Astrocyte (in vitro differentiated cells and primary cell): ENCODE results near the gene LRRC47.

ENCODE experiments used
- CTCF ChIP-seq: IDR thresholded peaks from 2 replicates; pipeline ENCODE4 v1.5.1; 2011; ENCODE audit warnings: low read depth, mild to moderate bottlenecking, inconsistent platforms, low read length, moderate library complexity; ENCODE audit not compliant: insufficient read depth
- EZH2 ChIP-seq: IDR thresholded peaks from 2 replicates; pipeline ENCODE4 v1.6.1; 2012; ENCODE audit warnings: mild to moderate bottlenecking, low read length, inconsistent platforms; ENCODE audit not compliant: insufficient read depth

DNA sequence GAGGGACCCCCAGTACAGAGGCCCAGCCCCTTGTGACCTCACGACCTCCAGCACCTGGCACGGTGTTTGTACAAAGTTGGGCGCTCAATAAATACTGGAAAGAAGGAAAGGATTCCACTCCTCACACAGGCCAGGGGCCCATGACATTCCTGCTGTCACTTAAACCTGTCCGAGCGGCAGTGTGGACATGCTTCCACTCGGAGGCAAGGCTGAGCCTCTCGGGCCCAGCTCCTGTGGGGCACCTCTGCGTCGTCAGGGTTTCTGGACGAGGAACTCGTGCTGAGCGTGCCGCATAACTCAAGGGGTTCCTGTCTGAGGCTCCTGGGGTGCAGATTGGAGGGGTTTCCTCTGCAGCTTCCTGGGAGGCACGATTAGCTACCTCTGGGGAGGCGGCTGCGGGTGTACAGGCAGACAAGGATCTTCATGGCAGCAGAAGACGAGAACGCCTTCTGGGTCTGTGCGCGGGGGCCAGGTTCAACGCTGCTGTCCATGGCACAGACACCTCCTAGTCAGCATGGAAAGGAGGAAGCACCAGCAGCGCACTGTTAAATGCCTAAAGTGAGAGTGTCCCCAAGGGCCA is 27.4 kb downstream of the LRRC47 start:
- no peak for TF ChIP-seq CTCF
- no peak for TF ChIP-seq EZH2
